Osteocyte (in vitro differentiated cells): Measurements from ENCODE around the gene TRIM32. TPM values are rescaled to one million over a fixed set of nuclear protein-coding genes. Genes with fewer than 3 reads are reported as not detected.
A peak's percentile ranks its signal among the peaks of the same experiment; 100 is the strongest.

ENCODE experiments used
- DNase-seq: peaks from one replicate; pipeline ENCODE4 v3.0.0; 2021; ENCODE audit warnings: mixed read lengths; ENCODE audit not compliant: unreplicated experiment; ENCODE audit errors: extremely low spot score
- H3K27ac Mint-ChIP-seq: one replicate; pipeline ENCODE4 v1.8.0; 2021; ENCODE audit warnings: mild to moderate bottlenecking, mixed read lengths; ENCODE audit not compliant: unreplicated experiment
- H3K27me3 Mint-ChIP-seq: one replicate; pipeline ENCODE4 v1.8.0; 2021; ENCODE audit warnings: mixed read lengths; ENCODE audit not compliant: unreplicated experiment
- H3K36me3 Mint-ChIP-seq: one replicate; pipeline ENCODE4 v1.8.0; 2021; ENCODE audit warnings: mixed read lengths; ENCODE audit not compliant: unreplicated experiment
- H3K4me1 Mint-ChIP-seq: one replicate; pipeline ENCODE4 v1.8.0; 2021; ENCODE audit warnings: mixed read lengths; ENCODE audit not compliant: unreplicated experiment
- H3K4me3 Mint-ChIP-seq: one replicate; pipeline ENCODE4 v1.8.0; 2021; ENCODE audit warnings: mild to moderate bottlenecking, moderate library complexity, mixed read lengths; ENCODE audit not compliant: unreplicated experiment
- H3K9me3 Mint-ChIP-seq: one replicate; pipeline ENCODE4 v1.8.0; 2021; ENCODE audit warnings: mixed read lengths; ENCODE audit not compliant: unreplicated experiment
- CTCF ChIP-seq: fragments of 200-600 bp; sonication (generic); IDR thresholded peaks from 2 replicates; pipeline ENCODE4 v1.5.0; 2021; ENCODE audit warnings: antibody characterized with exemption, mild to moderate bottlenecking, moderate library complexity
- total RNA-seq: library from RNA; stranded (reverse); gene quantifications from 2 replicates; pipeline ENCODE4 v1.2.1, GENCODE V29; 2021

The TRIM32 gene
- total RNA-seq, 1 donor from 2014 or later: 38.9 TPM

GRCh38 chr9:116656501-116656971 lies 30.6 kb upstream of the TRIM32 start:
- H3K36me3 Mint-ChIP-seq: no peaks in the 10 kb centered on the region
- DNase-seq: no peak
- peaks cover 2% of the 10 kb centered on the region for H3K4me1 Mint-ChIP-seq
- no peak overlapping the region for H3K27ac Mint-ChIP-seq
- no peaks in the 10 kb centered on the region for H3K9me3 Mint-ChIP-seq
- no peak overlapping the region for H3K4me3 Mint-ChIP-seq
- H3K27me3 Mint-ChIP-seq: no peaks in the 10 kb centered on the region
- TF ChIP-seq CTCF: no peak

GRCh38 chr9:116656977-116657376 lies 30.1 kb upstream of the TRIM32 start:
- H3K9me3 Mint-ChIP-seq: no peaks in the 10 kb centered on the region
- TF ChIP-seq CTCF: no peak
- H3K4me3 Mint-ChIP-seq: no peak overlapping the region
- H3K27me3 Mint-ChIP-seq: no peaks in the 10 kb centered on the region
- no peak overlapping the region for H3K27ac Mint-ChIP-seq
- no peaks in the 10 kb centered on the region for H3K36me3 Mint-ChIP-seq
- no peak for DNase-seq
- H3K4me1 Mint-ChIP-seq: peaks cover 2% of the 10 kb centered on the region

- no peaks in the 10 kb centered on the region for H3K9me3 Mint-ChIP-seq
- no peaks in the 10 kb centered on the region for H3K36me3 Mint-ChIP-seq
- no peak overlapping the region for H3K4me3 Mint-ChIP-seq
- no peak overlapping the region for H3K27ac Mint-ChIP-seq
- H3K4me1 Mint-ChIP-seq: peaks cover 2% of the 10 kb centered on the region
- TF ChIP-seq CTCF: no peak
- H3K27me3 Mint-ChIP-seq: no peaks in the 10 kb centered on the region
- no peak for DNase-seq
Observed at GRCh38 chr9:116658265-116658664, 28.8 kb upstream of the TRIM32 start.

- H3K4me3 Mint-ChIP-seq: no peak overlapping the region
- peaks cover 4% of the 10 kb centered on the region for H3K4me1 Mint-ChIP-seq
- no peaks in the 10 kb centered on the region for H3K36me3 Mint-ChIP-seq
- TF ChIP-seq CTCF: peak; percentile 84
- no peak overlapping the region for H3K27ac Mint-ChIP-seq
- H3K27me3 Mint-ChIP-seq: no peaks in the 10 kb centered on the region
- no peaks in the 10 kb centered on the region for H3K9me3 Mint-ChIP-seq
- no peak for DNase-seq
Observed at GRCh38 chr9:116661037-116661954, 25.8 kb upstream of the TRIM32 start.

- Mint-ChIP-seq H3K4me3 (no peak overlapping the region), H3K4me1 (peaks cover 4% of the 10 kb centered on the region), H3K9me3 (no peaks in the 10 kb centered on the region), H3K27ac (no peak overlapping the region), H3K27me3 (no peaks in the 10 kb centered on the region), H3K36me3 (no peaks in the 10 kb centered on the region)
- TF ChIP-seq CTCF: no peak
- no peak for DNase-seq
Observed at GRCh38 chr9:116662646-116663310, 24.3 kb upstream of the TRIM32 start.
